NCI-H345 (cell line): Measurements from ENCODE around the gene TRRAP.
A peak's percentile ranks its signal among the peaks of the same experiment; 100 is the strongest.
"Not testable (repeated sequence)": the region's sequence is repeated elsewhere in the genome, so short reads cannot be mapped to it uniquely, and the experiment has no call there.

ENCODE experiments used
- DNase-seq: peaks from one replicate; lab custom pipeline; 2025; lab: John Stamatoyannopoulos, UW

TRRAP gene

GRCh38 chr7:98878365-98879197, at the start of gene TRRAP:
TSS of gene TRRAP (plus strand) at chr7:98878532. CDS start at chr7:98881151, 2,619 bp downstream.
- DNase-seq, result peak; percentile 70

DNA sequence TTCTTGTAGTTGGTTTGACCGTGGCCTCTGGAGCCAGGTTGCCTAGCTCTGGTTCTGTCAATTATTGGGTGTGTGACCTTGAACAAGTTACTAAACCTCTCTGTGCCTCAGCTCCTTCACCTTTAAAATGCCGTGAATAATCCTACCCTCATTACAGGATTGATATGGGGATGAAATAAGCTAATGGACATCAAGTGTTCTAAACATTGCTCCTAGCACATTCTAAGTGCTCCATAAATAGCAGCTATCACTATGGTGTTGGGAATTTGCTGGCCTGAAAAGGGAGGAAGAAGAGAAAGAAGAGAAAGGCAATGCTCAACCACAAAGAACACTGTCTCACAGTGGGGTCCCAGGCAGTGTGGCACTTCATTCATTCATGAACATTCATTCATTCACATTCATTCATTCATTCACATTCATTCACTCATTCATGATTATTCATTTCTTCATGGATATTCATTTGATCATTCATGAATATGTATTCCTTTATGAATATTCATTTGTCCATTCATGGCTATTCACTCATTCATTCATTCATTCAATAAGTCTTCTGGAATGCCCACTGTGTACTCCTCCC, 47.3 kb upstream of the TRRAP start:
- DNase-seq, result no peak

- DNase-seq, result no peak
Measured at GRCh38 chr7:98831641-98832221, 46.6 kb upstream of the TRRAP start.

- no peak for DNase-seq
Measured at GRCh38 chr7:98833022-98833421, 45.3 kb upstream of the TRRAP start.

DNA sequence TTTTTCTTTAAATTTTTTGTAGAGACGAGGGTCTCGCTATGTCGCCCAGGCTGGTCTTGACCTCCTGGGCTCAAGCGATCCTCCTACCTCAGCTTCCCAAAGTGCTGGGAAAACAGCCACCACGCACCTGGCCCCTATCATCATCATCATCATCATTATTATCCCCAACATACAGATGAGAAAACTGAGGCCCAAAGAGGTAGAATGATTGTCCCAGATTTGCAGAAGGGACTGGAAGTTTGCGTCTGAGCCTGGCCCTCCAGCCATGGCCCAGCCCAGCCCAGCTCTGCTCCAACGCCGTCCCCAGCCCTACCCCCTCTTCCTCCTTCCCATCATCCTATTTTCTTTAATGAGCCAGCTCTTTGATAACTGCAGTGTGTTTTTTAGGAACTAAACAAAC, 43.4 kb upstream of the TRRAP start:
- DNase-seq, result no peak

DNA sequence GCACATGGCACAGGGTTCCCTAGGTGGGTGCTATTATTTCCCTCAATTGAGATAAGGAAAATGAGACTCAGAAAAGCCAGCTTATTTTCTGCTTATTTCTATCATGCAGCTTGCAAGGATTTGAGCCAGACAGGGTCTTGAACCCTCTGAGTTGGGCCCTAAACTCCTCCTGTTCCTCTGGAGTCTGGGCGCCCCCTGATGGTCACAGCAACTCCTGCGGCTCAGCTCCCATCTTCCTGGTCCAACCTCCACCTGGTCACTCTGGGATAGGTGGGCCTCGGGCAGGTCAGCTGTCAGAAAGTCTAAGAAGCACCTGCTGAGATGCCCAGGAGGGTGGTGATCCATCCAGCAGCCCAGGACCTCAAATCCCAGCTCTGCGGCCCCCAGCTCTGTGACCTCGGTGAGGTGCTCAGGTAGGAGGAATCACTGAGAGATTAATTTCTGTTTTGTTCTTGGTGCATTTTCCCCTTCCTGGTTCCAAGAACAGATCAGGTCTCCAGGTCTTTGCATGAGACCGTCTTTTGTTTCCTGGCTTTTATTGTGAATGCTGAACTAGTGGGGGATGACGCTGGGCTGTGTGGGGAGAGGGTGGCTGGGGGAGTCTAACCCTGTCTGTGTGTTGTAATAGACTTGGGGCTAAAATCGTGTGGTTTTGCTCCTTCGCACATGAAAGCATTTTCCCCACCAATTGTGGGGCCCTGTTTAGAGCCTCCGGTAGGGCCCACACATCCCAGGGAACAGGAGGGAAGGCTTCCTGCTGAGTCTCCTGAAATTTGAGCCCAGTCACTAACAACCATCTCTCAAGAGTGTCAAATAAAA, 41.3 kb upstream of the TRRAP start:
- DNase-seq, result peak; percentile 84

DNA sequence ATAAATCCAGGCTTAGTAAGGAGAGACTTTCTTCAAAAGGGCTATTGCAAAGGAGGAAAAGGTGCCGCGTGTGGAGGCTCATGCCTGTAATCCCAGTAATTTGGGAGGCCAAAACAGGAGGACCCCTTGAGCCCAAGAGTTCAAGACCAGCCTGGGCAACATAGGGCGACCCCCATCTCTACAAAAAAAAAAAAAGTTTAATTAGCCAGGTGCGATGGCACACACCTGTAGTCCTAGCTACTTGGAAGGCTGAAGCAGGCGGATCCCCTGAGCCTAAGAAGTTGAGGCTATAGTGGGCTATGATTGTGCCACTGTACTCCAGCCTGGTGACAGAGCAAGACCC, 40.7 kb upstream of the TRRAP start:
- DNase-seq, result no peak

- DNase-seq, result no peak
Measured at GRCh38 chr7:98840096-98840495, 38.2 kb upstream of the TRRAP start.

GRCh38 chr7:98840722-98841121, 37.6 kb upstream of the TRRAP start:
- no peak for DNase-seq

GRCh38 chr7:98841179-98841997, 36.9 kb upstream of the TRRAP start:
- DNase-seq, result peak; percentile 56

- not testable (repeated sequence) for DNase-seq
Measured at GRCh38 chr7:98842552-98842951, 35.8 kb upstream of the TRRAP start.

DNA sequence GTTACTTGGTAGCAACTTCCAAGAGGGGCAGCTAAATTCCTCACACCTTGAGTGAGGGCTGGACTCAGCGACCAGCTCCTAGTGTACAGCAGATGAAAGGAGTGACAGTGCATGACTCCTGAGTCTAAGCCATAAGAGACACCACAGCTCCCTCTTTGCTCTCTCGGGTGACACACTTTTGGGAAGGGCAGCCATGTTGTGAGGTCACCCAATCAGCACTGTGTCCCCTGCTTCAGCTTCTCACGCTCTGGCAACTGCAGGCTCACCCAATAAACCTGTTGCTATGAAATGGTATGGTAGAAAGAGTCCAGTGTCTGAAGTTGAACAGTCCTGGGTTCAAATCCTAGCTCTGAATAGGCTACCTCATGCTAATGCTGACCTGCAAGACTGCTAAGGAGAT, 29.4 kb upstream of the TRRAP start:
- no peak for DNase-seq

GRCh38 chr7:98852826-98853225, 25.5 kb upstream of the TRRAP start:
- no peak for DNase-seq

GRCh38 chr7:98855610-98856422, 22.5 kb upstream of the TRRAP start:
- DNase-seq, result no peak

DNA sequence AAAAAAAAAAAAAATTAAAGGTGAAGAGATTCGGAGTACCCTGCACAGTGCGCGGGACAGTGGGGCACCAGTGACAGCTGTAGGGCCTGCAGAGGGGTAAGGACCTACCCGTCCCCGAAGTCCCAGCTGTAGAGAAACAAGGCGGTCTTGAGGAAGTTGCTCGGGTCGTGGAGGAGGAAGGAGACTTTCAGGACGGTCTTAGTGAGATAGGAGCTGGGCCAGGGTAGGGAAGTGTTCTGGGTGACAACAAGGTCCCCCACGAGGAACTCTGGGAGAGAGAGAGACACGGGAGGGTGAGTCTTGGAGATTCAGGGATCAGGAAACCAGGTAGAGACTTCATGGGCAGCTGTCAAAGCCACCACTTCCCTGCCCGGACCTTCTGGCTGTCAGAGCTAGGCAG, 18.3 kb upstream of the TRRAP start:
- no peak for DNase-seq

- DNase-seq, result no peak
Measured at GRCh38 chr7:98862203-98862602, 16.1 kb upstream of the TRRAP start.

- no peak for DNase-seq
Measured at GRCh38 chr7:98862716-98863420, 15.5 kb upstream of the TRRAP start.

- no peak for DNase-seq
Measured at GRCh38 chr7:98863601-98864000, 14.7 kb upstream of the TRRAP start.

DNA sequence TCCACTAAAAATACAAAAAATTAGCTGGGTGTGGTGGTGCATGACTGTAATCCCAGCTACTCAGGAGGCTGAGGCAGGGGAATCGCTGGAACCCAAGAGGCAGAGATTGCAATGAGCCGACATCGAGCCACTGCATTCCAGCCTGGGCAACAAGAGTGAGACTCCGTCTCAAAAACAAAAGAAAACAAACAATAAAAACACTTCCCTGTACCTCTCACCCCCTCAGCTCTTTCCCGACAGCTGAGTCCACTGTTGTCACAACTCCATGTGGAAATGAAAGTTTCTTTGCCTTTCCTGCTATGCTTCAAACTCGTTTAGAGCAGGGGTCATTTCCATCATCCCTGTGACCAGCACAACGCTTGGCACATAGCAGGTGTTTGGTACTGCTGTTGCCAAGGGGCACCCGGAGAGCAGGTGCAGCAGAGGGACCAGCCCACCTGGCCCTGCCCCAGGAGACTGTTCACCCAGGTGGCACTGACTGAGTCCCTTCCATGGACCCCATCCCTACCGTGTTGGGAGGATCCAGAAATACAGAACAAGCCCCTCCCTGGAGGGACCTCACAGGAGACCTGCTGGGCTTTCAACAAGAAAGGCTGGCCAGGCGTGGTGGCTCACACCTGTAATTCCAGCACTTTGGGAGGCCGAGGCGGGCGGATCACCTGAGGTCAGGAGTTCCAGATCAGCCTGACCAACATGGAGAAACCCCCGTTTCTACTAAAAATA, 13.4 kb upstream of the TRRAP start:
- no peak for DNase-seq

- no peak for DNase-seq
Measured at GRCh38 chr7:98866351-98866750, 12.0 kb upstream of the TRRAP start.
